ENCODE data around the gene C9orf85.
"Not testable (repeated sequence)": the region's sequence is repeated elsewhere in the genome, so short reads cannot be mapped to it uniquely, and the experiment has no call there.

The C9orf85 gene

GRCh38 chr9:71986900-71987299 lies 75.5 kb downstream of the C9orf85 start:
- in situ Hi-C loops (cut with MboI; ENCODE audit: low pct_unique_long_range_greater_than_20kb, low sequenced_read_pairs, unreplicated experiment) = no loop called here
- no peak for DNase-seq (ENCODE audit: low spot score)
- TF ChIP-seq CTCF (IDR thresholded peaks at IDR 0.05; ENCODE audit: extremely low read depth, insufficient read depth, missing control alignments) = no peak

GRCh38 chr9:71987471-71988371 lies 76.3 kb downstream of the C9orf85 start:
- in situ Hi-C loops (cut with MboI; ENCODE audit: low pct_unique_long_range_greater_than_20kb, low sequenced_read_pairs, unreplicated experiment) = no loop called here

GRCh38 chr9:71990466-71990865 lies 79.0 kb downstream of the C9orf85 start:
- no peak for TF ChIP-seq CTCF (IDR thresholded peaks at IDR 0.05; ENCODE audit: extremely low read depth, insufficient read depth, missing control alignments)
- no peak for DNase-seq (ENCODE audit: low spot score)
- in situ Hi-C loops (cut with MboI; ENCODE audit: low pct_unique_long_range_greater_than_20kb, low sequenced_read_pairs, unreplicated experiment) = no loop called here

More at GRCh38 chr9:71987471-71988371, 76.3 kb downstream of the C9orf85 start:
- no peak for DNase-seq (ENCODE audit: low spot score)
- no peak for TF ChIP-seq CTCF (IDR thresholded peaks at IDR 0.05; ENCODE audit: extremely low read depth, insufficient read depth, missing control alignments)

GRCh38 chr9:72005451-72005850 lies 94.0 kb downstream of the C9orf85 start:
- in situ Hi-C loops (cut with MboI; ENCODE audit: low pct_unique_long_range_greater_than_20kb, low sequenced_read_pairs, unreplicated experiment) = loop anchor here (25.0 kb wide), 1 partner anchor 193 kb away; no protein-coding TSS in a partner anchor
- no peak for TF ChIP-seq CTCF (IDR thresholded peaks at IDR 0.05; ENCODE audit: extremely low read depth, insufficient read depth, missing control alignments)
- DNase-seq (ENCODE audit: low spot score) = no peak

- DNase-seq (ENCODE audit: low spot score) = no peak
- TF ChIP-seq CTCF (IDR thresholded peaks at IDR 0.05; ENCODE audit: extremely low read depth, insufficient read depth, missing control alignments) = no peak
- in situ Hi-C loops (cut with MboI; ENCODE audit: low pct_unique_long_range_greater_than_20kb, low sequenced_read_pairs, unreplicated experiment) = loop anchor here (25.0 kb wide), 1 partner anchor 194 kb away; no protein-coding TSS in a partner anchor
Measured at GRCh38 chr9:72006501-72006900, 95.1 kb downstream of the C9orf85 start.

GRCh38 chr9:72007726-72008125 lies 96.3 kb downstream of the C9orf85 start:
- in situ Hi-C loops (cut with MboI; ENCODE audit: low pct_unique_long_range_greater_than_20kb, low sequenced_read_pairs, unreplicated experiment) = loop anchor here (25.0 kb wide), 1 partner anchor 195 kb away; no protein-coding TSS in a partner anchor
- DNase-seq (ENCODE audit: low spot score) = not testable (repeated sequence)

GRCh38 chr9:72012646-72013045 lies 101.2 kb downstream of the C9orf85 start:
- no peak for DNase-seq (ENCODE audit: low spot score)
- in situ Hi-C loops (cut with MboI; ENCODE audit: low pct_unique_long_range_greater_than_20kb, low sequenced_read_pairs, unreplicated experiment) = loop anchor here (25.0 kb wide), 1 partner anchor 200 kb away; no protein-coding TSS in a partner anchor
- no peak for TF ChIP-seq CTCF (IDR thresholded peaks at IDR 0.05; ENCODE audit: extremely low read depth, insufficient read depth, missing control alignments)
